ENCODE measurements around the gene LINS1.

LINS1 gene

DNA sequence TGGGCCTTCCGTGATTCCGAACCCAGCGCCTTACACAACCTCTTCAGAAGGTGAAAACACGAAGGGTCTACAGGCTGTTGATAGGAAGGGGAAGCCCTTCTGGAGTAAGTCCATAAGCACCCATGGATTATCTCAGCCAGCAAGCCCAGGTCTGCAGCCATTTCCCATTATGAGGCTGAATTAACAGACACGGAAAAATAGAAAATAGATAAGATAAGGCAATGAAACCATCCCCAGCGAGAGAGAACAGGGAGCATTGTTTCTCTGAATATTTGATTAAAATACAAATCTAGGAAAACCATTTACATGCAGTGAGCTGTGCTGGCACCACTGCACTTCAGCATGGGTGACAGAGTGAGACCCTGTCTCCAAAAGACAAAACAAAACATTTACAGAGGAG, 57.0 kb downstream of the LINS1 start:
- FAIRE-seq: no peak

DNA sequence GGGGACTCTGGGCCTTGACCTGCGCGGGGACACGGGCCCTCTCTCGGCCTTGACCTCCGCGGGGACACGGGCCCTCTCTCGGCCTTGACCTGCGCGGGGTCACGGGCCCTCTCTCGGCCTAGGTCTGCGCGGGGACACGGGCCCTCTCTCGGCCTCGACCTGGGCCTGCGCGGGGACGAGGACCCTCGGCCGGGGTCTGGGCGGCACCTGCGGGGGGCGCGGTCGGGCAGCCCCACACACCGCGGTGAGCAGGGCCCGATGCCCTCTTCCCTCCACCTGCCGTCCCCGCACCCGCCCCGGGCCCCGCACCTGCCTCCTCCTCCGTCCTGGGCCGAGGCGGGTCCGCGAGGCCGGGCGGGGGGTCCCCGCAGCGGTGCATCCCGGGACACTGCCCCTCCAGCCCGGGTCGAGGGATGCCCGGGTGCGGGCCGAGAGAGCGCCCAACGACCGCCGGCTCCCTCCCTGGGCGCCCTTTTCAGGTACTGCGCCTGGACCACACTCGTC, 57.6 kb downstream of the LINS1 start:
- FAIRE-seq: no peak

- no peak for FAIRE-seq
These were observed 59.7 kb downstream of the LINS1 start for GRCh38 chr15:100542290-100542689.

- FAIRE-seq: no peak
These were observed 64.7 kb downstream of the LINS1 start for GRCh38 chr15:100537331-100537730.

- FAIRE-seq: no peak
These were observed 65.3 kb downstream of the LINS1 start for GRCh38 chr15:100536733-100537132.

- no peak for FAIRE-seq
These were observed 68.1 kb downstream of the LINS1 start for GRCh38 chr15:100533886-100534285.

GRCh38 chr15:100531823-100532327, 70.1 kb downstream of the LINS1 start:
- FAIRE-seq: no peak

DNA sequence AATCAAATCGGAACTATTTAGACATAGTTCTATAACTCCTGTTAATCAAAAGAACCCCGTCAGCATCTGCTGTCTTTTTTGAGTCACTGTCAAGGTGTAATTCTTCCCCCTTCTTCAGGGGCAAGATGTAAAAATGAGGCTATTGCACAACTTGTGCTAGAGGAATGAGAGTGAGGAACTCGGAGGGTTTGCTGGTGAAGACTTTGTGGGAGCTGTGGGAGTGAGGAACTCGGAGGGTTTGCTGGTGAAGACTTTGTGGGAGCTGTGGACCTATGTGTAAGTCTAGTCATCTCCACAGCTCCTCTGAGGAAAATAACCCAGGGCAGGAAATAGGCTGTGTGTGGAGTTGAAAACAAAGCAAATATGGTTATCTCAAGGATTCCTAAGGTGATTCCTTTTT, 70.8 kb downstream of the LINS1 start:
- FAIRE-seq: no peak

DNA sequence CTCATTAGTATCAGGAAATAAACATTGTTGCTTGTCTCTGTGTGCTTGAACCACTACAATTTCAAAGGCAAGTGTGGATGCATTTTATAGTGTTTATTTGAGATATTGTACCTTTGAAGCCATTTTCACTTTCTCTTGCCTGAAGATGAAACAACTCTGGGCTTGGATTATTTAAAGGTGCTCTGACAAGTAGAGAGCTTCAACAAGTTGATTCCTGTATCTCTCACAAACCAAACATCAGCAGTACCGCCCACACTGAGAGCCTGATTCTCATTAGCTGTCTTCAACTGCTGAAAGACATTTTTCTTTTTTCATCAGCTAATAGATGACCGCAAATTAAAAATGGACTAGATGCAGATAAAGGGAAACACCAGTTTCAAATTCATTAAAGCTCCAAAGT, 72.4 kb downstream of the LINS1 start:
- no peak for FAIRE-seq

- no peak for FAIRE-seq
These were observed 73.1 kb downstream of the LINS1 start, which contains the start of gene CERS3 for GRCh38 chr15:100528833-100529428. Gene CERS3, minus strand, starts transcription at chr15:100528950. Its CDS starts 27,101 bp downstream, at chr15:100501849.

DNA sequence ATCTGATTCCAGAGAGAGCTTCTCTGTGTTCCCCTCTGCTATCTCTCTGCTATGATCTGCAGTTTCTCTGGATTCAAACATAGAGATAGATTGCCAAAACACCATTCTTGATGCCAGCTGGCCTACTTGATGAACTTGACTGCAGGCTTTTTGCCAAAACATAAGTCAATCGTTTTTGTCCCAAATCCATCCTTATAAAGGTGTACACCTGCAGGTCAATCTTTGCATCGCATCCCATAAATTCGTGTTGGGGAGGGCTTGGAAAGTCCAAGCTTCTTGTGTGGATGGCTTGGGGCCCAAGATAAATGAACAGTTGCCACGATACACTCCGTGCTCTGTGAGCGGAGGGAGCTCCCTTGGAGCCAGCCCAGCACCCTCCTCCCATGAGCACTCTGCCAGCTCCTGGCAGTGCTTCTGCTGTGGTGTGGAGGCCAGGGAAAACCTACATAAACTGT, 75.9 kb downstream of the LINS1 start:
- FAIRE-seq: no peak

GRCh38 chr15:100525436-100525835, 76.5 kb downstream of the LINS1 start:
- no peak for FAIRE-seq

DNA sequence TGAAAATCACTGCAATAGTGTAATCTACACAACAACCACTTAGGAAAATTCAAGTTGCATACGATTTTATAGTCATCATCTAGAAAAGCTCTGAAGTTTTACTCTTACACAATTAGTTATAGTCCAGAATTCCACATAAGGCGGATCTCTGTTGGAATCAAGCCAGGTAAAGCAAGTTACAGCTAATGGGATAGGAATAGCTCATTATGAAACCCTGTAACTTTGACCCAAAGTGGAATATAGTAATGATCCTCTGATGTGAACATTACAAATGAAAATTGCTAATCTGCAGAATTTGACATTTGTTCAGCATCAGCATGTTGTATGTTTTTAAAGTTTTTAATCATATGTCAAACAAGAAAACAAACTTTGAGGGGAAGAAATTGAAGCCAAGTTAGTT, 77.7 kb downstream of the LINS1 start:
- no peak for FAIRE-seq

DNA sequence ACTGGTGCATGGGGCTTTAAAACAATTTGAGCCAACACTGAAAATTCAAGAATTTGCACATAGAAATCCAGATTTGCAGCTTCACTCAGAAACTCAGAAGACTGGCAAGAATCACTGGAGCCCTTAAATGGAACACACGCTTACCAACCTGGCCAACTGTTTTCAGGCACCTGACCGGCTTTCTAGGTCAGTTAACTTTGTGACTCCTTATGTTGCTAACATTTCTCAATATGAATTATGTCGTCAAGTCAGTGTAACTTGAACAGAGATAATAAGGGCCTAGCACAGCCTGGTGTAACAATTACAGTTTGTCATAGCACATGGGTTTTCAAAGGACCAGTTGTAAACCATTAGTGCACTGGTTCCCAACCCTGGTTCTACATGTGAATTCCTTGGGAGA, 80.1 kb downstream of the LINS1 start:
- FAIRE-seq: no peak

- FAIRE-seq: no peak
These were observed 81.7 kb downstream of the LINS1 start for GRCh38 chr15:100520132-100520921.

- FAIRE-seq: no peak
These were observed 84.1 kb downstream of the LINS1 start for GRCh38 chr15:100517846-100518245.
